Uterus (tissue), 4 donors: ENCODE results near the gene CTNND2. TPM values are rescaled to one million over a fixed set of nuclear protein-coding genes. Genes with fewer than 3 reads are reported as not detected.

Experiments
- DNase-seq, 2 donors: peaks; one replicate each; pipeline ENCODE4 v3.0.0-alpha.2; 2019 to 2020
- H3K27ac ChIP-seq, 2 donors: fragments of 200-600 bp; sonication (generic); 1 replicate in 1 of 2; 2 replicates in 1 of 2; pipeline ENCODE4 v1.5.1; 2016 to 2018
- H3K27me3 ChIP-seq, 2 donors: fragments of 200-600 bp; sonication (generic); one replicate each; pipeline ENCODE4 v1.5.1; 2018 to 2019; ENCODE audit warnings: control low read depth in 1 of 2
- H3K36me3 ChIP-seq, 2 donors: fragments of 200-600 bp; sonication (generic); one replicate each; pipeline ENCODE4 v1.5.1; 2019; ENCODE audit warnings: control low read depth in 1 of 2
- H3K4me1 ChIP-seq, 2 donors: fragments of 200-600 bp; sonication (generic); one replicate each; pipeline ENCODE4 v1.5.1; 2018 to 2019; ENCODE audit warnings: control low read depth in 1 of 2
- H3K4me3 ChIP-seq, 2 donors: fragments of 200-600 bp; sonication (generic); 1 replicate in 1 of 2; 2 replicates in 1 of 2; pipeline ENCODE4 v1.5.1; 2018 to 2019; ENCODE audit warnings: mild to moderate bottlenecking in 1 of 2
- H3K9me3 ChIP-seq, 2 donors: fragments of 200-600 bp; sonication (generic); one replicate each; pipeline ENCODE4 v1.5.1; 2019; ENCODE audit warnings: control low read depth in 1 of 2
- POLR2A ChIP-seq, 2 donors: fragments of 450-650 bp; IDR thresholded peaks; one replicate each; pipeline ENCODE4 v1.6.1; 2016; ENCODE audit warnings: antibody characterized with exemption in 2 of 2, mild to moderate bottlenecking in 1 of 2, moderate library complexity in 1 of 2
- intact Hi-C: fragments of 100-400 bp; cut with DNase I; formaldehyde crosslinking; loops from one replicate; pipeline ENCODE4 v1.15.1; 2023; ENCODE audit warnings: low total_unique reads
- total RNA-seq, 4 donors: library from RNA; depleted of rRNA in 3 of 4; stranded (reverse); fragments of >200 nt in 3 of 4; gene quantifications; one replicate each; pipeline versions ENCODE4 v1.1.0 to v1.2.4, GENCODE V29; 2014 to 2023
- TF ChIP-seq, protein P1 (sequence below), 4 experiments: fragments of 200-600 bp in 2 of 4; fragments of 450-650 bp in 2 of 4; sonication (generic) in 2 of 4; IDR thresholded peaks; one replicate each; pipeline ENCODE4 v1.5.1; 2016 to 2019; ENCODE audit warnings: antibody characterized with exemption in 4 of 4, mild to moderate bottlenecking in 2 of 4, moderate library complexity in 1 of 4
- donor health status: DM: yes; HTN: yes; CAD: no.

CTNND2 gene
- total RNA-seq, 4 donors from 2014 or later, result 0.49 to 1.2 TPM; not detected in 2

DNA sequence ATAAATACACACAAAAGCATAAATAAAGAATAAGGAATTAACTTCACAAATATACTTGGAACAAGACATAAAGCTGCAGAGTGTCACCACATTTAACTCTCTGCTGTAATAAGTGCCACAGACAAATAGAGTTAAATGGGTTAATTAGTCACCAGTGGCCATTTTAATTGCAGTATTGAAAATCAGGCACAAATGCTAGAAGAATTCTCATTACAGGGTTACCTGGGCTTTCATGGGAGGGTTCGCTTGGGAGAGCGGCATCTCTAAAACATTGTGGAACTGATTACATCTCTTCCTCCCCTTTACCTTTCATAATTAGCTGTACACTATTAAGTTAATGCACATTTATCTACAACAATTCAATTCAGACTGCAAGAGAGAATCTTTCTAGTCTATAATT, 637.9 kb downstream of the CTNND2 start:
- TF ChIP-seq POLR2A (IDR thresholded peaks at IDR 0.05), result no peak
- TF ChIP-seq, protein P1, sequence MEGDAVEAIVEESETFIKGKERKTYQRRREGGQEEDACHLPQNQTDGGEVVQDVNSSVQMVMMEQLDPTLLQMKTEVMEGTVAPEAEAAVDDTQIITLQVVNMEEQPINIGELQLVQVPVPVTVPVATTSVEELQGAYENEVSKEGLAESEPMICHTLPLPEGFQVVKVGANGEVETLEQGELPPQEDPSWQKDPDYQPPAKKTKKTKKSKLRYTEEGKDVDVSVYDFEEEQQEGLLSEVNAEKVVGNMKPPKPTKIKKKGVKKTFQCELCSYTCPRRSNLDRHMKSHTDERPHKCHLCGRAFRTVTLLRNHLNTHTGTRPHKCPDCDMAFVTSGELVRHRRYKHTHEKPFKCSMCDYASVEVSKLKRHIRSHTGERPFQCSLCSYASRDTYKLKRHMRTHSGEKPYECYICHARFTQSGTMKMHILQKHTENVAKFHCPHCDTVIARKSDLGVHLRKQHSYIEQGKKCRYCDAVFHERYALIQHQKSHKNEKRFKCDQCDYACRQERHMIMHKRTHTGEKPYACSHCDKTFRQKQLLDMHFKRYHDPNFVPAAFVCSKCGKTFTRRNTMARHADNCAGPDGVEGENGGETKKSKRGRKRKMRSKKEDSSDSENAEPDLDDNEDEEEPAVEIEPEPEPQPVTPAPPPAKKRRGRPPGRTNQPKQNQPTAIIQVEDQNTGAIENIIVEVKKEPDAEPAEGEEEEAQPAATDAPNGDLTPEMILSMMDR (IDR thresholded peaks at IDR 0.05), result no peak
- no peaks in the 10 kb centered on the region for H3K9me3 ChIP-seq
- no peak overlapping the region for H3K27ac ChIP-seq
- intact Hi-C loops, result no loop called here
- H3K4me3 ChIP-seq, result no peak overlapping the region
- no peaks in the 10 kb centered on the region for H3K4me1 ChIP-seq
- H3K36me3 ChIP-seq, result no peaks in the 10 kb centered on the region
- DNase-seq, result no peak
- no peaks in the 10 kb centered on the region for H3K27me3 ChIP-seq

DNA sequence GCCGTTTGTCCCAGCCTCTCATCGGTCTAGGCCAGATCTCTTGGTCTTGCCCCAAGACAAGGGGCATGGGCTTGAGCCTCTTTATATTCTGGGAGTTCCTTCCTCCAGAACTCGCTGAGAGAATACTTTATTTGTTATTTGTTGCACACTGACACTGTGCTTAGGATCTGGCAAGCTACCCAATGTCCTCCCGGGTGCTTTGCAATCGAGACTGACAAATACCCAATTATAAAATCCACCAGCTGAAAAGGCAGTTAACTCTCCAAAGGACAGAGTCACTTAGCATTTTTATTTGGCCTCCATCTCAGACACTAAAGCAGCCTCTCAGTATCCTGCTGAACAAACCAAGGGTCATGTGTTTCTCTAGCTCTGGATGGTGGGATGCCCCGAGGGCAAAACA, 643.0 kb downstream of the CTNND2 start:
- intact Hi-C loops, result no loop called here
- no peak for DNase-seq
- no peaks in the 10 kb centered on the region for H3K9me3 ChIP-seq
- H3K36me3 ChIP-seq, result no peaks in the 10 kb centered on the region
- no peak overlapping the region for H3K4me3 ChIP-seq
- no peaks in the 10 kb centered on the region for H3K27me3 ChIP-seq
- no peaks in the 10 kb centered on the region for H3K4me1 ChIP-seq
- no peak overlapping the region for H3K27ac ChIP-seq
- TF ChIP-seq, protein P1 (IDR thresholded peaks at IDR 0.05), result no peak
- TF ChIP-seq POLR2A (IDR thresholded peaks at IDR 0.05), result no peak

DNA sequence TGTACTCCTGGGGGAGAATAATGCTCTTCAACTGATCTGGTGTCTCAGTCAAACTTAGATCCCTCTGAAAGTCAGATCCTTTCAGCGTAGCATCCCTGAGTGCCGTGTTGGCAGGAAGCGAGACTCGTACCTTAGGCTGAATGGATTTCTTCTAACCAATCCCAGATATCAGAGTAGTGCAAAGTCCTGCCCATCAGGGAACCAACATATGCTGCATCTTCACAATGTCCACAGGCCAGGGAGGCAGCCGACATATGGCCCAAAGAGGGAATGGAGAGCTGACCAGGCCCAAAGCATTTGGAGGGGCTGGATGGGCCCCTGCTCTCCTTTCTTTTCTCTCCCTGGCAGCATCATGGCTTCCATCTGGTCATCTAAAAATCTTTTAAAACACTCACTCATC, 646.2 kb downstream of the CTNND2 start:
- DNase-seq, result no peak
- H3K9me3 ChIP-seq, result no peaks in the 10 kb centered on the region
- H3K4me1 ChIP-seq, result no peaks in the 10 kb centered on the region
- H3K36me3 ChIP-seq, result no peaks in the 10 kb centered on the region
- no peak overlapping the region for H3K4me3 ChIP-seq
- no peaks in the 10 kb centered on the region for H3K27me3 ChIP-seq
- TF ChIP-seq, protein P1 (IDR thresholded peaks at IDR 0.05), result no peak
- no peak for TF ChIP-seq POLR2A (IDR thresholded peaks at IDR 0.05)
- H3K27ac ChIP-seq, result no peak overlapping the region
- intact Hi-C loops, result no loop called here

DNA sequence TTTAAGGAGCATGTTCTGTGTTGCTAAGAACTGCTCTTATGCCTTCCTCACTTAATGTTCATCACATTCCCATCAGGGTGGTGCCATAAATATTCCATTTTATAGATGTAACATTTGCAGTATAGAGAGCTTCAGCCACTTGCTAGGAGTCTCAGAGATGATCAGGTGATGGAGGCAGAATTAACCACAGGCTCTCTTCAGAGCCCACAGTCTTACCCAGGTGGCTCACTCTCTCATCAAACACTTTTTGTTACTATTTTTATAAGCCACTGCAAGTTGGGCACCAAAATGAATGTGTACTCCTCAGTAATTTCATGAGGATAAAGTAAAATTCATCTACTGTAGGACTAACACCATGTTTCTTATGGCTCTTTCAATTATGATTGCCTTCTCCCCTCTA, 651.7 kb downstream of the CTNND2 start:
- Histone ChIP-seq H3K27ac (no peak overlapping the region), H3K27me3 (no peaks in the 10 kb centered on the region), H3K4me1 (no peaks in the 10 kb centered on the region), H3K4me3 (no peak overlapping the region), H3K36me3 (no peaks in the 10 kb centered on the region), H3K9me3 (no peaks in the 10 kb centered on the region)
- TF ChIP-seq POLR2A (IDR thresholded peaks at IDR 0.05), result no peak
- TF ChIP-seq, protein P1 (IDR thresholded peaks at IDR 0.05), result no peak
- intact Hi-C loops, result no loop called here
- no peak for DNase-seq

DNA sequence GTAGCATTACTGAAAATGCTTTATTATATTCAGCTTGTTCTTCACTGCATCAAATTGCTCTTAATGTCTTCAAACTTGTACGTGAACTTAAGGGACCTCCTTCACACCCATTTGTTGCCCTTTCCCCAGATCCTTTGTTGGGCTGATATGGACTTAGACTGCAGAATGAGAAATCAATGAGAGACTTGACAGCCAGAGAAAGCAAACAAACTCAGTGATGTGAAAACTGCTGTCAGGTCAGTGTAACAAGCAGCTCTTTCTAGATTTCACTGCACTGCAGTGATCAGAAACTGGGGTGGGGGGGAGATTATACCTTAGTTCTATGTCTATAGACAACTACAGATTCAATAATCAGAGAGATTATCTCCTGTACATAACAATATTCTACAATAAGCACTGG, 652.2 kb downstream of the CTNND2 start:
- Histone ChIP-seq H3K4me1 (no peaks in the 10 kb centered on the region), H3K27ac (no peak overlapping the region), H3K36me3 (no peaks in the 10 kb centered on the region), H3K4me3 (no peak overlapping the region), H3K9me3 (no peaks in the 10 kb centered on the region), H3K27me3 (no peaks in the 10 kb centered on the region)
- DNase-seq, result no peak
- intact Hi-C loops, result no loop called here
- no peak for TF ChIP-seq POLR2A (IDR thresholded peaks at IDR 0.05)
- TF ChIP-seq, protein P1 (IDR thresholded peaks at IDR 0.05), result no peak
